ENCODE measurements around the gene TFIP11. TPM values are rescaled to one million over a fixed set of nuclear protein-coding genes. Genes with fewer than 3 reads are reported as not detected.

Gene TFIP11
- total RNA-seq, 1 donor from 2014 or later, result 30.3 TPM

DNA sequence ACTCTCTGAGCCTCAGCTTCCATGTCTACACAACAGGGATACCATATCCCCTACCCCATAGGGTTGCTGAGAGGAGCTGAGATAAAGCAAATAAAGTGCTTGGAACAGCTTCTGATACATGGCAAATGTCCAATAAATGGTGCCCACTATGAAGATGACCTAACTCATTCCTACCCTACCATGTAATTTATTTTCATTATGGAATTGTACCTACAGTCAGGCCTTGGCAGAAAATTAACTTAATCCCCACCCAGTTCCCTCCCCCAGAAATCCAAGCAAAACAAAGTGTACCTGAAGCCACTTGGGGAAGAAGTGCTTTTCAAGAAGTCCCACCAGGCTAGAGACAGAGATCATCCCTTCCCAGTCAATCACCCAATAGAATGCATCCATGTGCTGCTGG lies 17.8 kb downstream of the TFIP11 start:
- Histone ChIP-seq H3K27ac (ENCODE audit: low read depth, low read length) (no peak overlapping the region), H3K4me1 (ENCODE audit: control insufficient read depth in 3 of 3, insufficient read depth in 3 of 3, low read length in 3 of 3) (peaks cover 0 to 8% (median 5%) of the 10 kb centered on the region in 3 donors), H3K27me3 (ENCODE audit: control insufficient read depth in 3 of 3, insufficient read depth in 3 of 3, low read length in 3 of 3) (no peaks in the 10 kb centered on the region), H3K36me3 (ENCODE audit: control insufficient read depth in 3 of 3, insufficient read depth in 3 of 3, low read length in 3 of 3) (peaks cover 72 to 82% (median 82%) of the 10 kb centered on the region in 3 donors), H3K9ac (ENCODE audit: low read depth in 1 of 3, low read length in 3 of 3) (no peak overlapping the region), H3K4me3 (ENCODE audit: low read length in 3 of 3) (no peak overlapping the region), H3K9me3 (ENCODE audit: control insufficient read depth in 3 of 3, low read length in 3 of 3) (no peaks in the 10 kb centered on the region)

DNA sequence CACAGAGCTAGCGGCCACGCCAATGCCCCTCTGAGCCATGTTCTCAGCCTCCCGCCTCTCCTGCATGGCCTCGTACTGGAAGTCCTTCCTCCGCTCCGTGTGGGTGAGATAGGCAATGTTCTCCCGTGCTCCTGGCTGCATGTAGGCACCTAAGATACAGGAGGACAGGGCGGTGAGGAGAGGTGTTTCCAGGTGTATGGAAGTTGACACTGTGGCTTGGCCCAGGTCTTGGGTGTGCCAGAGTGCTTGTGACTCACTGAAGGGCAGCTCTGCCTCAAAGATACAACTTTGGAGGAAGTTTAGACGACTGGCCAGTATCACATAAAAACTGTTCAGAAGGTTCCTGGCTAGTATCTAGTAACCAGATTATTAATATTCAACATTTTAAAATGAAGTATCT lies 20.1 kb downstream of the TFIP11 start:
- Histone ChIP-seq H3K27ac (ENCODE audit: low read depth, low read length) (no peak overlapping the region), H3K9me3 (ENCODE audit: control insufficient read depth in 3 of 3, low read length in 3 of 3) (no peaks in the 10 kb centered on the region), H3K27me3 (ENCODE audit: control insufficient read depth in 3 of 3, insufficient read depth in 3 of 3, low read length in 3 of 3) (no peaks in the 10 kb centered on the region), H3K4me3 (ENCODE audit: low read length in 3 of 3) (no peak overlapping the region), H3K9ac (ENCODE audit: low read depth in 1 of 3, low read length in 3 of 3) (no peak overlapping the region), H3K4me1 (ENCODE audit: control insufficient read depth in 3 of 3, insufficient read depth in 3 of 3, low read length in 3 of 3) (no peaks in the 10 kb centered on the region), H3K36me3 (ENCODE audit: control insufficient read depth in 3 of 3, insufficient read depth in 3 of 3, low read length in 3 of 3) (peaks cover 79 to 92% (median 86%) of the 10 kb centered on the region in 3 donors)

DNA sequence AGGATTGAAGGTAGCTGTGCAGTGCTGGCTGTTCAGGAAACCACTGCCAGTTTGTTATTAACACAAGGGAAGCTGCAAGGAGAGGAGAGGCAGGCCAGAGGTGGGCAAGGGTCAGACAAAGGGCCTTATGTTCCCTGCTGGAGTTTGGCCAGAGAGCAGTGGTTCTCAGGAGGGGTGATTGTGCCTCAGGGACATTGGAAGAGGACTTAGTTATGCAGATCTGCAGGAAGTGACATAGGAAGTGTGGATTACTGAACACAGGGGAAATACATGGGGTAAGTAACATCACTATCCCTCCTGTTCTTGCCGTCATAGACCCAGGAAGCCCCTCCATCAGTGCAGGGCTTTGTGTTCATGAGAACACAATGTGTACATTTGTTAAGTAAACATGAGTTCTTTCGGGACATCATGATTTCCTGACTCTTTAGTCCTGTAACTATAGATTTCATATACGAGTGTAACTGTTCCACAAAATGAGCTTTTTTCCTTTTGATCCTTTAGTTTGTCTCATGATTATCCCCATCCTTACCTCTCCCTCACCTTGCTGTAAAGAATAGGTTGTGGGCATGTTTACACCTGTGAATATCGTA lies 22.7 kb downstream of the TFIP11 start:
- Histone ChIP-seq H3K36me3 (ENCODE audit: control insufficient read depth in 3 of 3, insufficient read depth in 3 of 3, low read length in 3 of 3) (peaks cover 58 to 70% (median 65%) of the 10 kb centered on the region in 3 donors), H3K27me3 (ENCODE audit: control insufficient read depth in 3 of 3, insufficient read depth in 3 of 3, low read length in 3 of 3) (no peaks in the 10 kb centered on the region), H3K4me1 (ENCODE audit: control insufficient read depth in 3 of 3, insufficient read depth in 3 of 3, low read length in 3 of 3) (peaks cover 7 to 11% (median 7%) of the 10 kb centered on the region in 3 donors), H3K4me3 (ENCODE audit: low read length in 3 of 3) (no peak overlapping the region), H3K9ac (ENCODE audit: low read depth in 1 of 3, low read length in 3 of 3) (no peak overlapping the region), H3K27ac (ENCODE audit: low read depth, low read length) (no peak overlapping the region), H3K9me3 (ENCODE audit: control insufficient read depth in 3 of 3, low read length in 3 of 3) (no peaks in the 10 kb centered on the region)

DNA sequence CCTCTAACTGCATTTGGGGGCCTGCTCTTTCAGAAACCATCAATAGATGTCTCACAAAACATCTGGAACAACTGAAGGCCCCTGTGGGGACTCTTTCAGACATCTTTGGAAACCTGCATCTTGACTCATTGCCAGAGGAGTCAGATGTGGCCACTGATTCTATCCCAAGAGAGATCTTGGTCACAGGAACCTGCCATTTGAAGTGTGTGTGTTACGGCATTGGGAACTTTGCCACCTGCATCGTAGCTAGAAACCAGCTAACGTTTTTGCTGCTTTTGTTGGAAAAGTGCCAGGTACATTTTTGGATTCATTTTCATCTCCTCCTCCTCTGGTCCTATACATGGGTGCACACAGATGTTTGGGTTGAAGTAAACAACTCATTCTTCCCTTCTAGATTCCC lies 24.3 kb downstream of the TFIP11 start:
- no peaks in the 10 kb centered on the region for H3K27me3 ChIP-seq (ENCODE audit: control insufficient read depth in 3 of 3, insufficient read depth in 3 of 3, low read length in 3 of 3)
- H3K36me3 ChIP-seq (ENCODE audit: control insufficient read depth in 3 of 3, insufficient read depth in 3 of 3, low read length in 3 of 3), result peaks cover 44 to 56% (median 51%) of the 10 kb centered on the region in 3 donors
- H3K27ac ChIP-seq (ENCODE audit: low read depth, low read length), result no peak overlapping the region
- H3K9me3 ChIP-seq (ENCODE audit: control insufficient read depth in 3 of 3, low read length in 3 of 3), result no peaks in the 10 kb centered on the region
- H3K4me1 ChIP-seq (ENCODE audit: control insufficient read depth in 3 of 3, insufficient read depth in 3 of 3, low read length in 3 of 3), result peaks cover 13 to 18% (median 18%) of the 10 kb centered on the region in 3 donors
- no peak overlapping the region for H3K9ac ChIP-seq (ENCODE audit: low read depth in 1 of 3, low read length in 3 of 3)
- no peak overlapping the region for H3K4me3 ChIP-seq (ENCODE audit: low read length in 3 of 3)

DNA sequence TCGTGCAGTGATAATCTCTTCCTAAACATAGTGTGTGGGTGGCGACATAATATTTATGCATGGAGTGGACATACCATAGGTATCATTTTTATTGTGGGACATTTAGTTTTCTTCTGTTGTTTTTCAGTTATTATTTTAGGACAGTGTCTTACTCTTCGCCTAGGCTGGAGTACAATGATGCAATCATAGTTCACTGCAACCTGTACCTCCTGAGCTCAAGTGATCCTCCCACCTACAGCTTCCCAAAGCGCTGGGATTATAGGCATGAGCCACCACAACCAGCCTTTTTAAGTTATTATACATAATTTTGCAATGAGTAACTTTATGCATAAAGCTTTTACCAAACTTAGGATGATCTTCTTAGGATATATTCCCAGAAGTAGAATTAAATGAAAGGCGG lies 25.9 kb downstream of the TFIP11 start:
- no peak overlapping the region for H3K27ac ChIP-seq (ENCODE audit: low read depth, low read length)
- no peaks in the 10 kb centered on the region for H3K9me3 ChIP-seq (ENCODE audit: control insufficient read depth in 3 of 3, low read length in 3 of 3)
- peaks cover 24 to 34% (median 34%) of the 10 kb centered on the region in 3 donors for H3K4me1 ChIP-seq (ENCODE audit: control insufficient read depth in 3 of 3, insufficient read depth in 3 of 3, low read length in 3 of 3)
- no peak overlapping the region for H3K9ac ChIP-seq (ENCODE audit: low read depth in 1 of 3, low read length in 3 of 3)
- peaks cover 32 to 45% (median 41%) of the 10 kb centered on the region in 3 donors for H3K36me3 ChIP-seq (ENCODE audit: control insufficient read depth in 3 of 3, insufficient read depth in 3 of 3, low read length in 3 of 3)
- no peaks in the 10 kb centered on the region for H3K27me3 ChIP-seq (ENCODE audit: control insufficient read depth in 3 of 3, insufficient read depth in 3 of 3, low read length in 3 of 3)
- H3K4me3 ChIP-seq (ENCODE audit: low read length in 3 of 3), result no peak overlapping the region

- Histone ChIP-seq H3K4me3 (ENCODE audit: low read length in 3 of 3) (no peak overlapping the region), H3K27ac (ENCODE audit: low read depth, low read length) (no peak overlapping the region), H3K4me1 (ENCODE audit: control insufficient read depth in 3 of 3, insufficient read depth in 3 of 3, low read length in 3 of 3) (peaks cover 29 to 39% (median 39%) of the 10 kb centered on the region in 3 donors), H3K9me3 (ENCODE audit: control insufficient read depth in 3 of 3, low read length in 3 of 3) (no peaks in the 10 kb centered on the region), H3K36me3 (ENCODE audit: control insufficient read depth in 3 of 3, insufficient read depth in 3 of 3, low read length in 3 of 3) (peaks cover 28 to 45% (median 38%) of the 10 kb centered on the region in 3 donors), H3K9ac (ENCODE audit: low read depth in 1 of 3, low read length in 3 of 3) (no peak overlapping the region), H3K27me3 (ENCODE audit: control insufficient read depth in 3 of 3, insufficient read depth in 3 of 3, low read length in 3 of 3) (no peaks in the 10 kb centered on the region)
Observed at GRCh38 chr22:26485806-26486390, 26.4 kb downstream of the TFIP11 start.

GRCh38 chr22:26485013-26485412 lies 27.3 kb downstream of the TFIP11 start:
- H3K9ac ChIP-seq (ENCODE audit: low read depth in 1 of 3, low read length in 3 of 3), result peak overlapping the region; percentile 43 to 99 (median 98)
- H3K36me3 ChIP-seq (ENCODE audit: control insufficient read depth in 3 of 3, insufficient read depth in 3 of 3, low read length in 3 of 3), result peaks cover 23 to 41% (median 38%) of the 10 kb centered on the region in 3 donors
- H3K4me1 ChIP-seq (ENCODE audit: control insufficient read depth in 3 of 3, insufficient read depth in 3 of 3, low read length in 3 of 3), result peaks cover 36 to 48% (median 48%) of the 10 kb centered on the region in 3 donors
- H3K9me3 ChIP-seq (ENCODE audit: control insufficient read depth in 3 of 3, low read length in 3 of 3), result no peaks in the 10 kb centered on the region
- peak overlapping the region in 1 of 3 donors; percentile 99 for H3K4me3 ChIP-seq (ENCODE audit: low read length in 3 of 3)
- H3K27ac ChIP-seq (ENCODE audit: low read depth, low read length), result peak overlapping the region; percentile 98
- H3K27me3 ChIP-seq (ENCODE audit: control insufficient read depth in 3 of 3, insufficient read depth in 3 of 3, low read length in 3 of 3), result no peaks in the 10 kb centered on the region

DNA sequence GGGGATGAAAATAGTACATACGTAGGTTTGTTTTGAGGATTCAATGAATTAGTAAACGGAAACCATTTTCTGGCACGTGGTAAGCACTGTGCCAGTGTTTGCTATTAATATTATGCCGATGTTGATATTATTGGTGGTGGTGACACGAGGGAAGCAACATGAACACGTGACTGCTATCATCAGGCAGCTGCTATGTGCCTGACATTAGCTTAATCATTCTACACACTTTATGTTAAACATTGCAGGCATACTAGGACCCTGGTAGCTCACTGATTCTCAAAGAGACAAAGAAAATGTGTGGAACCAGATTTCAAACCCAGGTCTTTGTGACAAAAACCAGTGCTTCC lies 27.9 kb downstream of the TFIP11 start:
- Histone ChIP-seq H3K4me1 (ENCODE audit: control insufficient read depth in 3 of 3, insufficient read depth in 3 of 3, low read length in 3 of 3) (peaks cover 38 to 55% (median 54%) of the 10 kb centered on the region in 3 donors), H3K9ac (ENCODE audit: low read depth in 1 of 3, low read length in 3 of 3) (peak overlapping the region; percentile 43 to 99 (median 98)), H3K4me3 (ENCODE audit: low read length in 3 of 3) (peak overlapping the region; percentile 94 to 99 (median 96)), H3K27me3 (ENCODE audit: control insufficient read depth in 3 of 3, insufficient read depth in 3 of 3, low read length in 3 of 3) (no peaks in the 10 kb centered on the region), H3K27ac (ENCODE audit: low read depth, low read length) (peak overlapping the region; percentile 98), H3K9me3 (ENCODE audit: control insufficient read depth in 3 of 3, low read length in 3 of 3) (no peaks in the 10 kb centered on the region), H3K36me3 (ENCODE audit: control insufficient read depth in 3 of 3, insufficient read depth in 3 of 3, low read length in 3 of 3) (peaks cover 16 to 34% (median 31%) of the 10 kb centered on the region in 3 donors)

DNA sequence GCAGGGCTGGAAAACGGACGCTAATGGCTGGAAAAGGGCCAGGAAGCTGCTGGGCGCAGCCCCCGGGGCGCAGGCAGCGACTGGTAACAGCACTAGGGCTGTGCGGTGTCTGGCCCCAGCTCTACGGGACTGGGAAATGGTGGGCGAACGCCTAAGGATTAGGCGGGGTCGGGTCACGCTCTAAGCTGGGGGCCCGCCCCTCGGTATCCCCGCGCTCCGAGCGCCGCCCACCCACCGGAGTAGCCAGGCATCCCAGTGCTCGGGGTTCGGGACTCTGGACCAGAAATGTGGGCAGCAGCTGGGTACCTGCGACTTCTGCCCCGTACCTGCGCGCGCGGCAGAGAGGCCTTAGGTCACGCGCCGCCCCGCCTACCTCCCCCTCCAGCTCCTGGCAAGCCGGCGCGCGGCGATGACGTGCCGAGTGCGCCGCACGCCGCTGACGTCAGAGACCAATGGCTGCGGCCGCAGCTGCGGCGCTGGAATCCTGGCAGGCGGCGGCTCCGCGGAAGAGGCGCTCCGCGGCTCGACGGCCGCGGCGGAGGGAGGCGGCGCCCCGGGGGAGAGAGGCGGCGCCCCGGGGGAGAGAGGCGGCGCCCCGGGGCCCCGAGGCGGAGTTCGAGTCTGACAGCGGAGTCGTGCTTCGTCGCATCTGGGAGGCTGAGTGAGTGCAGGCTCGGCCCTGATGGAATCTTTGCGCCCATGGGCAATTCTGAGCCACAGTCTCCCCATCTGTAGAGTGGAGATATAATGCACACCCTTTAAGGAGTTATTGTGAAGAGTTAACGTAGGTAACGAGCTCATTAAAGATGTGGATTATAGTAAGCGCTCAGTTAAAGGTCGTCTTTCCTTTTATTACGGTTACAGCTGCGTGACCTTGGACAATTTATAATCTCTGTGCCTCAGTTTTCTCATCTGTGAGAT lies 28.6 kb downstream of the TFIP11 start, which contains the start of the genes HPS4 and SRRD:
Gene HPS4, minus strand, starts transcription at position 345 of the 921 bp plus-strand sequence. CDS start 2,021 bp downstream, outside the sequence.
Gene SRRD, plus strand, starts transcription at position 439 of the 921 bp plus-strand sequence. Its CDS starts 14 bp downstream, at position 453.
- Histone ChIP-seq H3K4me3 (ENCODE audit: low read length in 3 of 3) (peak within 1 kb of the TSS; percentile 94 to 99 (median 96)), H3K36me3 (ENCODE audit: control insufficient read depth in 3 of 3, insufficient read depth in 3 of 3, low read length in 3 of 3) (peaks cover 10 to 28% (median 24%) of the 10 kb centered on the region in 3 donors), H3K4me1 (ENCODE audit: control insufficient read depth in 3 of 3, insufficient read depth in 3 of 3, low read length in 3 of 3) (peaks cover 38 to 59% (median 58%) of the 10 kb centered on the region in 3 donors), H3K9me3 (ENCODE audit: control insufficient read depth in 3 of 3, low read length in 3 of 3) (no peaks in the 10 kb centered on the region), H3K27me3 (ENCODE audit: control insufficient read depth in 3 of 3, insufficient read depth in 3 of 3, low read length in 3 of 3) (no peaks in the 10 kb centered on the region), H3K27ac (ENCODE audit: low read depth, low read length) (peak within 1 kb of the TSS; percentile 98), H3K9ac (ENCODE audit: low read depth in 1 of 3, low read length in 3 of 3) (peak within 1 kb of the TSS; percentile 98 to 99 (median 98))
